GM18861 (cell line): ENCODE results near the gene RACGAP1.

Experiments used
- ATAC-seq: cut with Tn5 transposase; IDR thresholded peaks from one replicate; pipeline ENCODE4 v1.9.1; 2021; ENCODE audit not compliant: unreplicated experiment

Gene RACGAP1, protein sequence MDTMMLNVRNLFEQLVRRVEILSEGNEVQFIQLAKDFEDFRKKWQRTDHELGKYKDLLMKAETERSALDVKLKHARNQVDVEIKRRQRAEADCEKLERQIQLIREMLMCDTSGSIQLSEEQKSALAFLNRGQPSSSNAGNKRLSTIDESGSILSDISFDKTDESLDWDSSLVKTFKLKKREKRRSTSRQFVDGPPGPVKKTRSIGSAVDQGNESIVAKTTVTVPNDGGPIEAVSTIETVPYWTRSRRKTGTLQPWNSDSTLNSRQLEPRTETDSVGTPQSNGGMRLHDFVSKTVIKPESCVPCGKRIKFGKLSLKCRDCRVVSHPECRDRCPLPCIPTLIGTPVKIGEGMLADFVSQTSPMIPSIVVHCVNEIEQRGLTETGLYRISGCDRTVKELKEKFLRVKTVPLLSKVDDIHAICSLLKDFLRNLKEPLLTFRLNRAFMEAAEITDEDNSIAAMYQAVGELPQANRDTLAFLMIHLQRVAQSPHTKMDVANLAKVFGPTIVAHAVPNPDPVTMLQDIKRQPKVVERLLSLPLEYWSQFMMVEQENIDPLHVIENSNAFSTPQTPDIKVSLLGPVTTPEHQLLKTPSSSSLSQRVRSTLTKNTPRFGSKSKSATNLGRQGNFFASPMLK

DNA sequence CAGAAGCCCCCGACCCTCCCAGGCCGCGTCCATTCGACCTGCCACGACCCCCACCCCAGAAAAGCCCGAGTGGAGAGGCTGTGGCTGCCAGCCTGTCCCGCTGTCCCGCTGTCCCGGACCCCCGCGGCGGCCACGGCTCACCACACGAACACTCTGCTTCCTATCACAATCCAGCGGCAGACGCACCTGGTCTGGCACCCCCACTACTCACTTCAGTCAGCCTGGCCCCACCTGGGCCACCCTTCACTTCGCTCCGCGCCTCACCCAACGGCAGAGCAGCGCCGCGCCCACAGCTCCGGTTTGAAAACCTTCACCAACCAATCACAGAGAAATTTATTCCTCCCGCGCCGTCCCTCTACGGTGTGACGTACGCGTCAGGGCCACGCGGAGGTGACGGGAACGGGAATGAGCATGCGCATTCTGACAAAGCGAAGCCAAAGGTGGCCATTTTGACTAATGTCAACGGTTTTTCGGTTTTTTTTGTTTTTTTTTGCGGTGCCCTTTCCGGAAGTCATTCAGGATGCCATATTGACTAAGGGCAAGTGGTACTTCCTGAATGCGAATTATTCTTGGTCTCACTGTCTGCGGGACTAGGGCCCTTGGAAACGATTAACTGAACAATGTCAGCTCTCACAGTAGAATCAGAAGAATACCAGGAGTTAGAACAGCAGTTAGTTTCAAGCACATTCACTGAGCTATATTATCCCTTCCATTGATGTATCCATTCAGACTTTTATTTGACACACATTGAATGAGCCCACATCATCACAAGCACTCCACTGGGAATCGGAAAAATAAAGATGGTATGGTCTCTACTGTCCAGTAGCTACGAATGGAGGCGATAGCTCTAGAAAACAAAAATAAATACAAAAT, at the start of gene RACGAP1:
TSS of gene RACGAP1 (minus strand) at position 308 of the 873 bp plus-strand sequence. CDS start 8,779 bp downstream, outside the sequence.
- ATAC-seq: peak; percentile 94

DNA sequence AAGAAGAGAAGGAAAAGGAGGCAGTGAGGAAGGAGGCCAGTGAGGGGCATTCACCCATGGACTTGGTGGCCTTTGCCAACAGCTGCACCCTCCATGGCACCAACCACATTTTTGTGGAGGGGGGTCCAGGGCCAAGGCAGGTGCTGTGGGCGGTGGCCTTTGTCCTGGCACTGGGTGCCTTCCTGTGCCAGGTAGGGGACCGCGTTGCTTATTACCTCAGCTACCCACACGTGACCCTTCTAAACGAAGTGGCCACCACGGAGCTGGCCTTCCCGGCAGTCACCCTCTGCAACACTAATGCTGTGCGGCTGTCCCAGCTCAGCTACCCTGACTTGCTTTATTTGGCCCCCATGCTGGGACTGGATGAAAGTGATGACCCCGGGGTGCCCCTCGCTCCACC, 48.4 kb upstream of the RACGAP1 start:
- ATAC-seq: no peak

DNA sequence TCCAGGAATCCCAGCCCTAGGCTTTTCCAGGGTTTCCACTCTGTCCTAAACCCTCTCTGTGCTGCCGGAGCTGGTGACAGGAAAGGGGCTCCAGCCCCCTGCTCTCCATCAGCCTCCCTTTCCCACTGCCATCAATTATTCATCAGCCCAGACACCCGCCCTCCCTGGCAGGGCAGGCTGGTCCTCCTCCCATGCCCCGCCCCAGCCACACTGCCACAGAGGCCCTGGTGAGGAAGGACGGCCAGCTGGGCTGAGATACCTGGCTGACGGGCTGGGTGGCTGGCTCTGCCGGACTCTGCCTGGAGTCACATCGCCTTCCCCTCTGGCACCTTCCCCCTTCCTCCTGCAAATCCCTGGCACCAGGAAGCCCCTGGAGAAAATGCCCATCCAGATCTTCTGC, 47.9 kb upstream of the RACGAP1 start:
- no peak for ATAC-seq

DNA sequence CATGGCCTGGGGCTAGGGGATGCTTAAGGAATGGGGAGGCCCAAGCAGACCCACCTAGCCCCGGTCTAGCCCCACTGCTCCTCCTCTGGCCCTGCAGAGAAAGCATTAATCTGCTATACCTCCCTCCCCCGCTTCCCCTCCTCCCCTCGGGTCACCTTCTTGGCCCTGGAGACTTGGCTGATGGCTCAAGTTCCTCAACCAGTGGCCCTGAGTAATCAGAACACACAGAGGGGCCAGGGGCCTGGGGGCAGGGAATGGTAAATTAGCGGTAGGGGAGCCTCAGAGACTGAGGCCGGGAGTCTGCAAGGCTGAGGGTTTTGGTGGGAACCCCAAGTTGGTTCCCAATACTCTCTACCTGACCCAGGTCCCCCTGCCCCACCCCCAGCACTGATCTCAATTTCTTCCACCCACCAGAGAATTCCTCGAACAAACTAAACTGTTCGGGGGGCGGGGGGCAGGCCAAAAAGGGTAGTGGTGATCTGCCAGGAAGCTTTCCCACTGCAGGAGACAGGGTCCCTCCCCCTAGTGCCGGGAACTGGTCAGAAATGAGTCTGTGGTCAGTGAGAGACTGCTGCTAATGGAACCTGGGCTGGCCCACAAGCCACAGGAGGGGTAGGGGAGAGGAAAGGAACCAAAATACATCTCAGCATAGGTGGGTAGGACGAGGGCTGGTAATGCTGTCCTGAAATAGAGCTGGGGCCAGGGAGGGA, 47.1 kb upstream of the RACGAP1 start:
- ATAC-seq: no peak

DNA sequence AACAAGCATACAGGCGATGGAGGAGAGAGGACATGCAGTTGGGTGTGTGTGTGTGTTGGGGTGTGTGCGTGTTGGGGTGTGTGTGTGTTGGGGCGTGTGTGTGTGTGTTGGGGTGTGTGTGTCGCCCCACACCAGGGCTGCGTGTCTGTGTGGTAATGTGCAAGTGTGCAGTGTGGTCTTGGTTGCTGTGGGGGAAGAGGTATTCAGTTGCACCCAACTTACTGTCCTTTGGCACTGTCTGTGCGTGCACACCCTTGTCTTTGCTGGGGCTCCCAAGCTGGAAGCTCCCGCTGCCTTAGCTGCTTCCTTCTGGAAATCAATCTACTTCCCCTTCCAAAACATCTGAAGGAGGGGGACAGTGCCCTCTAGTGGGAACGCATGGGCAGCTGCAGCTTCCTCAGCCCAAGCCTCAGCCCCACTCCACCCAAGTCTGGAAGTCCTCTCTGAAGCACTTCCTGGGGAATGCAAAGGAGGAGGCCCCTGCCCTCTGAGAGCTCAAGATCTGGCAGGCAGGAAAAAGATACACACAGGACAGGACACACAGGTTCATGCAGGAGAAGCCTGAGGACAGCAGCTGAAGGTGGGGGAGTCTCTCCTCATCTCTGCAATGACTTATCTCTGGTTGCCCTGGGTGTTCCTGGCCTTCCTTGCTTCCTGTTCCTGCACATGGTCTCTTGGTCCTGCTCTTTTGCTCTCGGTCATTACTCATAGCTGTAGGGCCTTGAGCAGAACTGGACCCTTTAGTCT, 45.2 kb upstream of the RACGAP1 start:
- ATAC-seq: no peak

DNA sequence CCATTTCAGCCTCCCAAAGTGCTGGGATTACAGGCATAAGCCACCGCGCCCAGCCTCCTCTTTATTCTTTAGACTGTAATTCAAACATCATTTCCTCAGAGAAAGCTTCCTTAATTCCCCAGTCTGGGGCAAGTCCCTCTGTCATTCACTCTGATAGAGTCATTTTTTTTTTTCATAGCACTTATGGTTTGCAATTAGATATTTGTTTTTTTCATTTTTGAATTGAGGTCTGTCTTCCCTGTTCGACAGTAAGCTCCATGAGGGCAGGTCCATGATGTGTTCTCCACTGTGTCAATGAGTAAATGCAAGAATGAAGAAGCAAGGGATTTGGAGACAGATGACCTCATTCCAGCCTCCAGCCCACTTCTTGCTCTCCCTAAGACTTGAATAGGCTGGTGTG, 44.2 kb upstream of the RACGAP1 start:
- no peak for ATAC-seq

DNA sequence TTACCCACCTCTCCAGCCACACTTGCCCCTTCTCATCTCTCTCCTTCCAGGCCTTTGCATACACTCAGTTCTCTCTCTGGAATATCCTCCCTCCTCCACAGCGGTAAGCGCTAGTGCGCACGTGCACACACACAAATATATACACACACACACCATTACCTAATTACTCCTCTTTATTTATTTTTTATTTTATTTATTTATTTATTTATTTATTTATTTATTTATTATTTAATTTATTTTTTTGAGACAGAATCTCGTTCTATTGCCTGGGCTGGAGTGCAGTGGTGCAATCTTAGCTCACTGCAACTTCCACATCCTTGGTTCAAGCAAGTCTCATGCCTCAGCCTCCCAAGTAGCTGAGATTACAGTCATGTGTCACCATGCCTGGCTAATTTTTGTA, 43.8 kb upstream of the RACGAP1 start:
- ATAC-seq: no peak

DNA sequence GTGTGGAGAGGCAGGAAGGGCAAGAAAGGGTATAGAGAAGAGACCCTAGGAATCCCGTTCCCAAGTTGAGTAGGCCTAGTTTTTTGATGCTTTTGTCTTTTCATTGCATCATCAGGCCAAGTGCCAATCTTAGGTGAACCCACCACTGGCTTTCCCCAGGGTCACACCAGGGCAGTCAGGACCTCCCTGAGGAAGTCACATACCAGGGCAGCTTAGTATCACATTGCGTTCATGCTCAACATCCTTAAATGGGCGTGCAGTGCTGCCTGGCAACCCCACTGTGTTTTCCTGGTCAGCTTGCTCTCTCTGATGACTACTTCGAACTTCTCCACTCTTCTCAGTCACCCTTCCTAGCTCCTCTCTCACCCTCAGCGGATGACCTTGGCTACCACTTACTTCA, 41.1 kb upstream of the RACGAP1 start:
- no peak for ATAC-seq

DNA sequence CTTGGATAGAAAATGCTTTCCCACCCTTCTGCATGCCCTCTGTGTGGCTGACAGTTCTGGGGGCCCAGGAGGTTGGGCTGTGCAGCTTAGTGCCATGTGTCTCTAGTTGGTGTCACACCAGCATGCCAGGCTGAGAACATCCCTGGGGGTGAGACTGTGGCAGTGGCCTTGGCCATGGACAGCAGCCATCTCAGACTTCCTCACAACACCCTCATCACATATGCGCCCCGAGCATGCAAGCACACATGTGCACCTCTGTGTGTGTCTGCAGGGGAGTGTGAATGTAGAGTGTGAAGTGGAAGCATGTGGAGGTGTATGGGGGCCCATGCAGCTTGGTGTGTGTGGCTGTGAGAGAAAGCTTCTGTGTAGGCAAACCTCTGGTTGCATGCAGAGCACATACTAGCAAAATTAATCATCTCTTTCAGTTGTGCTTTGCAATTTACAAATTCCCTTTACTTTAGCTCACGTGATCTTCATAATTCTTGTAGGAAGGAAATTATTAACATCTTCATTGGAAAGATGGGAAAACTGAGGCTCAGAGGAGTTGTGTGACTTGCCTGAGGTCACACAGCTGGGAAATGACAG, 40.5 kb upstream of the RACGAP1 start:
- no peak for ATAC-seq

DNA sequence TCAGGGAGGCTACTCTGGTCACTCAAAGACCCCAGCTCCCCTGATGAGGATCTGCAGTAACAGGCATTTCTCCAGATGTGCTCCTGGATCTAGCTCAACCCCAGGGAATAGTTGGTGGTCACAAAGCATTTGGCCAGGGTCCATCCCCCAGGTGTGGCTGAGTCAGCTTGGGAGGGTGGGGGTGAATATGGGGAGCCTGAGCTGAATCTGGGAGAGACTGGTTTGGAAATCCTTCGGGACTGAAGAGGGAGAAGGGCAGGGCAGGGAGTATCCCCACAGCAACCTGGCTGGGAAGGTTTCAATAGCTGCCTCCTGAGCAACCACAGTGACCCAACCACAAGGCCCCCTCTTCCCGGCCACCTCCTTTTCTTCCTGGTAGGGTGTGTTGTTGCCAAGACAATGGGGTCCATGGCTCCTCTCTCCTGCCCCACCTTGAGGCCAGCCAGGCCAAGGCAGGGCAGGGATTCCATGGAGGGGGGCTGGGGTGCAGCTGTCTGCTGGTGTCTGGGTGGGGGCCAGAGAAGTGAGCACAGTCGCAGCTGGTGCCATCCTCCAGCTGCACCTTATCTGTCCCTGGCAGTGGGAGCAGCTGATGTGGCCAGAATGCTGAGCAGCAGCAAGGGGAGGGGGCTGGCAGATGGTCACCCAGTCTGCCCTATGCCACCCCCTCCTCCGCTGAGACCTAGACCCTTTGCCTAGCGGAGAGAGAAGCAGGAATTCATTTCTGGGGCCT, 37.6 kb upstream of the RACGAP1 start:
- no peak for ATAC-seq

DNA sequence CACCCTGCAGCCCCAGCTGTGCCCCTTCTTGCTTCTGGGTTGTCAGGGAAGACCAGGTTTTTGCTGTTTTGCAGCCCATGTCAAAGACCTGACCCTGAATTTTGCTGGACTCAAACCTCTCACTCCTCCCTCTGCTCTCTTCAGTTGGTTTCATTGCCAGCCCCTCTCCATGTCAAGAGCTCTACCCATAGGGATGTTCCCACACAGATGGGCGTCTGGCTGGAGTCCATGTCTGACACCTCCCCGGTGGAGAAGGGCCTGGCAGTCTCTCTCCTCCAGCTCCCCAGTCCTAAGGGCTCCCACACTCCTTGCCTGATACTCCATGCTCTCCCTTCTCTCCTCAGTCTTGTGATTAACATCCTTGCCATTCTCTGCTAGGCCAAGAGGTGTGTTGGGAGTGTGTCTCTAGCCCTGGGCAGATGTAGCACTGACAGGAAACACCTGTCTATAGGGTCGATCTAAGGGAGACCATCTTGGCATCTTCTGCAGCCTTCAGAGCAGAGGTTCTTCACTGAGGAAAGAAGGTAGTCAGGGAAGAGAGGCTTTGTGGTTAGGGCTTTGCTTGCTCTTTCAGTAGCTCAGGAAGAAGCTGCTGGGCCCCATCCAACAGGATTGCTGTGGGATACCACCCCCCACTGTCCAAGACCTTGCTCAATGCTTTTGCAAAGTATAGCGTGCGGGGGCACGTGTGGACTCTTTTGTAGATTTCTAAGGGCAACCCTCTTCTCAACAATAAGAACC, 36.8 kb upstream of the RACGAP1 start:
- no peak for ATAC-seq

DNA sequence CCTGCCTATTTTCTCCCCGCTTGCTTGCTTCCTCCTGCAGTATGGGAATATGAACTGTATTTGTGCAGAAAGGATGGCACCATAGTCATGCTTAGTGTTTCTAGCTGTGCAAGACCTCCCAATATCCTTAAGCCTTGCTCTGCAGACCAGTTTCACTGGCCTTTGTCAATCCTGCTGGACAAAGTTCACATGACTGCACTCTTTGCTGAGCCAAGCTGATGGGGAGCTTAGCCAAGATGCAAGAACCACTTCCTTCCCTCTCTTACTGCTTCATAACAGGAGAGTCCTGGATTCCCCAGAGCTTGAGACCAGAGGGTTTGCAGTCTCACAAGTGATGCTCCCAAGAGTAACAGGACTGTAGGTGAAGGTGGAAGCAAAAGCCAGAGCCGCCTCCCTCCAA, 35.9 kb upstream of the RACGAP1 start:
- ATAC-seq: no peak

DNA sequence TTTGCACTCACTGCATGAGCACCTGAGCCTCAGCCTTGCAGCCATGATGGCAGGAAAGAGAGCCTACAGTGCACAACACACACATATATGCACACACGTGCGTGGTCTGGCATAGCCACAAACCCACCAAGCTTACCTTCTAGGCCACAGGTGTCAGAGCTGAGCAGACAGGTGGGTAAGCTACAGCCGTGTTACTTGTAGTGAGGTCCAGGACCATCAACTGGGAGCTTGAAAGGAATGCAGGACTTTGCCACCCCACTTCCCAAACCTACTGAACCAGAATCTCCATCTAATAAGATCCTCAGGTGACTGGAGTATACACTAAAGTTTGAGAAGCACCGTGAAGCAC, 34.8 kb upstream of the RACGAP1 start:
- no peak for ATAC-seq

DNA sequence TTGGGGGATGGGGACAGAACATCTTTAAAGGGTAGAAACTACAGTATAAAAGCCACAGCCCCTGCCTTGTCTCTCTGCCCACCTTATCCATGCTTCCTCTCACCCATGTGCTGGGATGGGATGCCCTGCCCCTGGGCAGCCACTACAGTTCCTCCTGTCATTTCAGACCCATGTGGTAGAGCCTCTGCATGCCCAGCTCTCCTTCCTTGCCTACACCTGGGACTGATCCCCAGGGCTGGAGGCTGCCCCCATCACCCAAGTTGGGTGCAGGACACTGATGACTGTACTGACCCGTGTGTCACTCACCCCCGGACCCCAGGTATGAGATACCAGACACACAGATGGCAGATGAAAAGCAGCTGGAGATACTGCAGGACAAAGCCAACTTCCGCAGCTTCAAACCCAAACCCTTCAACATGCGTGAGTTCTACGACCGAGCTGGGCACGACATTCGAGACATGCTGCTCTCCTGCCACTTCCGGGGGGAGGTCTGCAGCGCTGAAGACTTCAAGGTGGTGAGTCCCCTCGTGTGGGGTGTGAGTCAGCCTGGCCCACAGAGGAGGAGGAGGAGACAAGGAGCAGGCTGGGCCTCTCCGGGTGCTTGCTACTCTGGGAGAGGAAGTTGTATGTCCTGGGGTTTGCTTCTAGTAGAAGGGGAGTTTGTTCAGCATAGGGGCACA, 34.3 kb upstream of the RACGAP1 start:
- ATAC-seq: no peak

DNA sequence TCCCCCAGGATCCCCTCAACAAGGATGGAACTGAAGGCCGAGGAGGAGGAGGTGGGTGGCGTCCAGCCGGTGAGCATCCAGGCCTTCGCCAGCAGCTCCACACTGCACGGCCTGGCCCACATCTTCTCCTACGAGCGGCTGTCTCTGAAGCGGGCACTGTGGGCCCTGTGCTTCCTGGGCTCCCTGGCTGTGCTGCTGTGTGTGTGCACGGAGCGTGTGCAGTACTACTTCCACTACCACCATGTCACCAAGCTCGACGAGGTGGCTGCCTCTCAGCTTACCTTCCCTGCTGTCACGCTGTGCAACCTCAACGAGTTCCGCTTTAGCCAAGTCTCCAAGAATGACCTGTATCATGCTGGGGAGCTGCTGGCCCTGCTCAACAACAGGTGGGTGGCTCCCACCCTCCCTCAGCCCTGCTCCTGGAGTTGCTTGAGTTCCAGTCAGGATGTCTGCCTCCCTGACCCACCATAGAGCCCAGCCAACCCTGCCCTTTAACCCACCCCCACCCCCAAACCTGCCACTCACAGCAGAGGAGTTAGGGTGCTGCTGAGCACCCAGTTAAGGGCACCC, 33.5 kb upstream of the RACGAP1 start:
- ATAC-seq: no peak

DNA sequence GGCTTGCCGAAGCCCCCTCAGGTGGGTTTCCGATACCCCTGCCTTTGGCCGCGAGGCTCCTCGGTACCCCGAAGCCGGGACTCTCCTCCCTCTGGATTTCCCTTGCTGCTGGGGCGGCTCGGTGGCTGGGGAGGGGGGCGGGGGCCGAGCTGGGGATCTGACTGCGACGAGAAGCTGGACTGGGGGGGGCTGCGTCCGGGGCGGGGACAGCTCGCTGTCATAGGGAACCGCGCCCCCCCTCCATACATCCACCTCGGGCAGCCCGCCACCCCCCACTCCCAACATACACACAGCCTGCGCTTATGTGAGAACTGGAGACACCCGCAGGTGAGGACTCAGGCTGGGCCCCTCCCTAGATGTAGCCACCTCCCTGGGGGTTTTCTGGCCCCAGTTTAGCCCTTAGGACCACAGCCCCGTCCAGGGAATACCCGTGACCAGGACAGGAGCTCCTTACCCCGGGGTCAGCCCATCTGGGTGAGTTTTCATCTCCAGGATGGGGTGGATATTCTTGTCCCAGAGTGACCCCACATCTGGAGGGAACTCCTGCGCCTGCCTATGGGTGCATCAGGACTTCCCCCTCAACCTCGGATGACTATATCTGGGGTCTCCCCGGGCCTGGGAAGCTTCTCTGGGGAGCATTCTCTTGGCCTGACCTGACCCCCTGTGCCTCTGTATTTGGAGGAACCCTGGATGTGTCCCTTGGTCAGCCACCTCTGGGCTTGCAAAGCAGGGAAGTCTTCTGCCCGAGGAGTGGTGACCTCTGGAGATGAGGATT, 32.8 kb upstream of the RACGAP1 start:
- no peak for ATAC-seq
